GM12891 (cell line): ENCODE results near the gene SELENOK.

Experiments used
- POLR2A ChIP-seq: IDR thresholded peaks from 2 replicates; pipeline ENCODE4 v1.6.1; 2011; ENCODE audit warnings: low read depth, low read length, control low read depth
- POLR2AphosphoS5 ChIP-seq: IDR thresholded peaks from 2 replicates; pipeline ENCODE4 v1.6.1; 2011; ENCODE audit warnings: low read depth, low read length, control low read depth
- TAF1 ChIP-seq: IDR thresholded peaks from 2 replicates; pipeline ENCODE4 v1.6.1; 2011; ENCODE audit warnings: low read depth, low read length, control low read depth

- TF ChIP-seq TAF1 (no peak), POLR2AphosphoS5 (no peak), POLR2A (no peak)
Measured at GRCh38 chr3:53843195-53844177, 48.2 kb downstream of the SELENOK start.
